Activated CD4-positive, alpha-beta T cell treated with anti-CD3 and anti-CD28 coated beads, Interleukin-2, amount 50 U/mL, for 16 hours (primary cell): ENCODE measurements around the gene STARD3NL.
"Not testable (repeated sequence)": the region's sequence is repeated elsewhere in the genome, so short reads cannot be mapped to it uniquely, and the experiment has no call there.

Experiments
- DNase-seq: peaks from one replicate; pipeline ENCODE4 v3.0.0-alpha.2; 2020

STARD3NL gene, protein sequence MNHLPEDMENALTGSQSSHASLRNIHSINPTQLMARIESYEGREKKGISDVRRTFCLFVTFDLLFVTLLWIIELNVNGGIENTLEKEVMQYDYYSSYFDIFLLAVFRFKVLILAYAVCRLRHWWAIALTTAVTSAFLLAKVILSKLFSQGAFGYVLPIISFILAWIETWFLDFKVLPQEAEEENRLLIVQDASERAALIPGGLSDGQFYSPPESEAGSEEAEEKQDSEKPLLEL

DNA sequence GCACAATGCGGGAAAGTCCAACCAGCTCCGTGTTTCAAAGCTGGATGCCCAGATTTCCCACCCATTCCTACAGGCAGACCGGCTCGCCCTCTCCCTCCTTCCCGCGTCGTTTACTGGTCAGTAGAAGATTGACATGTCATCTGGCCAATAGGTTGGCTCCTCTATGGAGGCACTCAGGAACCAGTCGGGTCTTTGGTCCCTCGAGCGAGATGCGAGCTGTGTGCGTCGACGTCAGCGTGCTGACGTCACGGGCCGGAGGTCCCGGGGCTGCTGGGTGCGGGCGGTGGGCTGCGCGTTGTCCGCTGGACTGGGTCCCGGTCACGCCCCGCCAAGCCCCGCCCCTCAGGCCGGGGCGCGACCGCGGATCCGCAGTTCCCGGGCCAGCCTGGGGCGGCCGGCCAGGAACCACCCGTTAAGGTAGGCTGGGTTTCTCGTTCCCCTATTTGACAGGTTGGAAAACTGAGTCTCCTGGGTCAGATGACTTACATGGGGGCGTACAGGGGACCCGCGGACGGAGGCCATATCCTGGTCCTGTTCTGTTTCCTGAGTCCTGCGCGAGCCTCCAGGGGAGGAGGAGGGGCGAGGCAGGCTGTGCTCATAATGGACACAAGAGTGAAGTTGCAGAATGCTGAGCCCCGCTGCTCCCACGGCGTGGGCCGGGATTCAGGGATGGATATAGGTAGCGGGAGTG lies at the start of gene STARD3NL:
Gene STARD3NL, plus strand, starts transcription at position 242 of the 691 bp plus-strand sequence. CDS start 29,260 bp downstream, outside the sequence.
- DNase-seq, result peak; percentile 99

DNA sequence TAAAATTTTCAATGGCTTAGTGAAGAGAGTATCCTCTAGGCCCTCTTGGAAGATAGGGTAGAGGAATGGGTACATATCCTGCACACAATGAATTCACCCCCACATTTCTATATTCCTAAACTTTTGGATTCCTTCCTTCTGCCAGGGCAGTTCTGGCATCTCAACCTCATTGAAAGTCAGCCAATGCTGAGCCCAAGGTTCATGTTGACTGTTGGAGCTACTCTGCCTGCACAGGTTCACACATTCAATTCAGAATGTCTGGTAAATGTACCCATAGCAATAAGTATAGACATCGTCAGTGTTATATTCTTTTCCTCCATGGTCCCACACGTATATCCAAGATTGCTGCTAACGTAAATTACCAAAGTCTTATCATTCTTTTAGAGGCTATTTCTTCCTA lies 48.9 kb upstream of the STARD3NL start:
- DNase-seq, result no peak

DNA sequence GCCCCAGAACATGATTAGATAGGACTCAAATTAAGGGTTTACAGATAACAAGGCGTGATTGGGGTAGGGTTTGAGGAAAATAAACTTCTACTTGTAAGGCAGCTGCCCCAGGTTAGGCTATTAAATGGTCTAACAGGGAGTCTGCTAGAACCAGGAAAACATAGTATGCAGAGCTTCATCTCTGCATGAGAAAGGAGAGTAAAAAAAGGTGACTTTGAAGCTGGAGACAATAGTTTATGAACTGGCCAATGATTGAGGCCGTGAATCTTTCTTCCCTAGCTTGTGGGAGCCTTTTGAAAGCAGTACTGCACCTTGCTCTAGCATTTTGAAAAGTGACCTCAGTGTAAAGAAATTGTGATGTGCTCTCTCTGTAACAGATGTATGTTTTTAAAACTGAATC lies 48.5 kb upstream of the STARD3NL start:
- no peak for DNase-seq

DNA sequence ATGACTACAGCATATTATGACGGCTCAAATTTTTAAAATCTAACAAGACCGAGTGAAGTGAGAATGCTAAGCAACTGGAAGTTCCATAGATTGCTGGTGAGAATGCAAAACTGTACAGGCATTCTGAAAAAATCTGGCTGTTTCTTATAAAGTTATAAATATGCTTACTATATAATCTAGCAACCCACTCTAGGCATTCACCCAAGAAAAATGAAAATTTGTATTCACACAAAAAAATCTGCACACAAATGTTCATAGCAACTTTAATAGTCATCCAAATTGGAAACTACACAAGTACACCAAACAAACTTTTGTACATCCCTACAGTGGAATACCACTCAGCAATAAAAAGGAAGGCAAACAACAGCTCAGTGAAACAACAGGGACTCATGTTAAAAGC lies 39.9 kb upstream of the STARD3NL start:
- no peak for DNase-seq

DNA sequence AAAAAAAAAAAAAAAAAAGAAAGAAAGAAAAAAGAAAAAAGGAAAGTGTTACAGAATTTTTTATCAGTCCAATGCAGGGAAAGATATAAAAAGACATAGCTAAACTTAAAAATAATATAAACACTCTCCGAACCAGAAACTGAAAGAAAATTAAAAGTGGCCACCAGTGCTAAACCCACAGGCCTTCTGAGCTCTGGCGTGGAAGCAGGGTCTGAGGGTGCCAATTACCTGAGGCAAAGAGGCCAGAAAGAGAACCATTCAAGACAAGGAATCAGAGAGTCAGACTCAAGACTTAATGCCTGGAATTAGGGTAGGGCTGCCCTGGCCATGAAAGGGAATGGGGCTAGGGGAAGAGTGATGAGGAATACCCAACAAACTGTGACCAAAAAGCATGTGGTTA lies 36.9 kb upstream of the STARD3NL start:
- no peak for DNase-seq

DNA sequence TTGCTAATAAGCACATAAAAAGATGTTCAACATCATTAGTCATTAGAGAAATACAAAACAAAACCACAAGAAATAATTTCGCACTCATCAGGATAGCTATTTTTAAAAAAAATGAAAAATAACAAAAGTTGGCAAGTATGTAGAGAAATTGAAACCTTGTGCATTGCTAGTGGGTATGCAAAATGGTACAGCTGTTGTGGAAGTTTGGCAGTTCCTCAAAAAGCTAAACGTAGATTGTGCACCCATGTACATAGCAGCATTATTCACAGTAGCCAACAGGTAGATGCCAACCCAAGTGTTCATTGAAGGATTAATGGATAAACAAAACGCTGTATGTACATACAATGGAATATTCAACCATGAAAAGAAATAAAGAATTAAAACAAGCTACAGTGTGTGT lies 35.3 kb upstream of the STARD3NL start:
- DNase-seq, result no peak

DNA sequence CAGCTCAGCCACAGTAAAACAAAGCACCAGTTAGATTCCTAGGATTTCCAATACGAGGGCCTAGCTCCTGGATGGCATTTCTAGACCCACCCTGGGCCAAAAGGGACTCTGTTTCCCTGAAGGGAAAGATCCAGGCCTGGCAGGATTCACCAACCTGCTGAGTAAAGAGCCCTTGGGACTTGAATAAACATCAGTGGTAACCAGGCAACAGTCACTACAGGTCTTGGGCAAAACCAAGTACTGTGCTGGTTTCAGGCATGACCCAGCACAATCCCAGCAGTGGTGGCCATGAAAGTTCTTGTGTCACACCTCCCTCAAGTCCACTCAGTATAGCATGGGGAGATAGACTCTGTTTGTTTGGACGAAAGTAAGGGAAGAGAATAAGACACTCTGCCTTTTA lies 31.0 kb upstream of the STARD3NL start:
- DNase-seq, result no peak

DNA sequence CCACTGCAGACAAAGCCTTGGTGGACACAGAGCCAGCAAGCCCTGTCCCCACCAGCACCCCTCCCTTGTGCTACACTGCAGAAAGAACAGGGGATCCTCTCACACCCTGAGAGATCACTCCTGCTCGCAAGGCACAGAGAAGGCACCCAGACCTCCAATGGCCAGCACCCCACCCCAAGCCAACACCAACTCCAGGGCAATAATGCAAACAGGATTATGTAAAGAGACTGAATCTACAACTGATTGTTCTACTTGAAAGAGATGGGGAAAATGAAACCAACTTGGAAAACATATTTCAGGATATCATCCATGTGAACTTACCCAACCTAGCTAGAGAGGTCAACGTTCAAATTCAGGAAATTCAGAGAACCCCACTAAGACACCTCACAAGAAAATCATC lies 26.5 kb upstream of the STARD3NL start:
- DNase-seq, result no peak

DNA sequence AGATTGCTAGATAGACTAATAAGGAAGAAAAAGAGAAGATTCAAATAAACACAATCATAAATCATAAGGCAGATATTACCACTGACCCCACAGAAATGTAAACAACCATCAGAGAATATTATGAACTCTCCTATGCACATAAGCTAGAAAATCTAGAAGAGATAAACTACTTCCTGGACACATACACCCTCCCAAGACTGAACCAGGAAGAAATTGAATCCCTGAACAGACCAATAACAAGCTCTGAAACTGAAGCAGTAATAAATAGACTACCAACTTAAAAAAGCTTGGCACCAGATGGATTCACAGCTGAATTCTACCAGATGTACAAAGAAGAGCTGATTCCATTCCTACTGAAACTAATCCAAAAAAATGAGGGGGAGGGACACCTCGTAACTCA lies 24.5 kb upstream of the STARD3NL start:
- DNase-seq, result no peak

DNA sequence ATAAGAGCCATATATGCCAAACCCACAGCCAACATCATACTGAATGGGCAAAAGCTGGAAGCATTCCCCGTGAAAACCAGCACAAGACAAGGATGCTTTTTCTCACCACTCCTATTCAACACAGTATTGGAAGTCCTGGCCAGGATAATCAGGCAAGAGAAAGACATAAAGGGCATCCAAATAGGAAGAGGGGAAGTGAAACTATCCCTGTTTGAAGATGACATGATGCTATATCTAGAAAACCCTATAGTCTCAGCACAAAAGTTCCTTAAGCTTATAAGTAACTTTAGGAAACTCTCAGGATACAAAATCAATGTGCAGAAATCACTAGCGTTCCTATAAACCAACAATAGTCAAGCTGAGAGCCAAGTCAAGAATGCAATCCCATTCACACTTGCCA lies 23.8 kb upstream of the STARD3NL start:
- no peak for DNase-seq

DNA sequence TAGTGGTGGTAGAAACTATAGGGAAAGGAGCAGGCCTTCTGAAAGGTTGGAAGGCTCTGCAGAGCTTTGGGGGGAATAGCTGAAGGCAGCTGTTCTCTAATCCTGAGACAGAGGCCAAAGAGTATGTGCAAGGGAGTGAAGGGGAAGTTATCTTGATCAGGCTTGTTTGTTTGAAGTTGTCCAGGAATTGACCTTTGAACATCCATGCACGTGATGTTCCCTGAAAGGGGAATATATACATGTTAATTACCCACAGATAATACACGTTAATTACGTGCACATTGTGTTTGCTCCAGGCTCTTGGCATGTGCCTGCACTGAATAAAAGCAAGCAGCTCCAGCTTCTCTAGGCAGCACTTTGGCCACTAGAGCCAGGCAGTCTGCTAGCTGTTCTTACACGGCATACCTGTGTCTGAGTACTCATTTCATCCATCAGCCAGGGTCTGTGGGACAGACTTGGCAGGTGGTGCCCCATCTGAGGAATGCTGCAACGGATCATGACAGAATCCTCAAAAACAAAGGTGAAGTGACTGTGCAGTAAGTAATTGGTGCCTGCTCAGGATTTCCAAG lies 18.0 kb upstream of the STARD3NL start:
- DNase-seq, result no peak

DNA sequence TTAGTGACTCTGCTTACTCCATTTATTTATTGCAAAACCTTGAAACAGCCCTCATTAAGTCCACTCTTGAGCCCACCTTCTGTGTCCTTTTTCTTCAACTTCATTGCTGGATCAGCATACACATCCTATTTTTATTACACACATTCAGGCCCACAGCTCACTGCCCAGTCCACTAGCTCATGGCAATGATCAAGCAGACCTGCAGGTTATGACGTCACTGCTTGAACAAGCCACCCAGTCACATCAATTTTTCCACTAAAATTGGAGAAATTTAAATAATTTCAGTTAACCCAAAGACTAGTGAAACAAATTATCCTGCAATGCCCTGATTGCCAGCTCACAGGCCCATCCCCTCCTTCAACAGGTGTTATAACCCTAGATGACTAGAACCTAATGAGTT lies 16.0 kb upstream of the STARD3NL start:
- DNase-seq, result no peak

DNA sequence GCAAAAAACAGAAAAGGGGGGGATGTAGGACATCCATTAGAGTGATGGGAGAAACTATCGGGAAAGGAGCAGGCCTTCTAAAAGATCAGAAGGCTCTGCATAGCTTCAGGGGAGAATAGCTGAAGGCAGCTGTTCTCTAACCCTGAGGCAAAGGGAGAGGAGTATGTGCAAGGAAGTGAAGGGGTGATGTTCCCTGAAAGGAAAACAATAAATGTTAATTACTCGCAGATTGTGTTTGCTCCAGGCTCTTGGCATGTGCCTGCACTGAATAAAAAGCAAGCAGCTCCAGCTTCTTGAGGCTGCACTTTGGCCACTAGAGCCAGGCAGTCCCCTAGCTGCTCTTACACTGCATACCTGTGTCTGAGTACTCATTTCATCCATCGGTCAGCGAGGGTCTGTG lies 14.4 kb upstream of the STARD3NL start:
- DNase-seq, result no peak

DNA sequence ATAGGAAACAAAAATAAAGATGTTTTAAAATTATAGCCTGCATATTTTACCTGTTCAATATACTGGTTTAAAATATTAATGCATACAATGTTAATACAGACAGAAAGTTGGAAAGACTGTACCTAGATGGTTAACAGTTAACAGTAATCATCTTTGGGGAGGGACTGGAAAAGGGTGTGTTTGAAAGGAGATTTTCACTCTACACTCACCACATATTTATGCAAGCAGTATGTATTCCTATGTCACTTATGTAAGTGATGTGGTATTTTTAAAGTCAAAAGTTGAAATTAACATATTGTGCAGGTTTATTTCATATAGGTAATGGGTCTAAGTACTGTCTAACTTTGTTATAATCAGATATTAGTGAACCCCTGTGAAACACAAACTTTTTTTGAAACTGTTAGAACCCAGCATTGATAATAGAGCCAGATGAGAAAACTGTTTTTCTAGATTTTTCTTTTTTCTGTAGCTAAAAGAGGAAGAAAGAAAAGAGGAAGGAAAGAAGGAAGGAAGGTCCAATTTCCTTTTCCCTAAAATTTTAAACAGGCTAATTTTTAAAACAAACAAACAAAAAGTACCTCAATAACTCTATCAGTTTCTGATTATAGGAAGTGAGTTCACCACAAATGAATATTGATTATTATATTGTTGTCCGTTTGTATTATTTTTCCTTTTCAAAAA lies 9.0 kb upstream of the STARD3NL start:
- DNase-seq, result no peak

DNA sequence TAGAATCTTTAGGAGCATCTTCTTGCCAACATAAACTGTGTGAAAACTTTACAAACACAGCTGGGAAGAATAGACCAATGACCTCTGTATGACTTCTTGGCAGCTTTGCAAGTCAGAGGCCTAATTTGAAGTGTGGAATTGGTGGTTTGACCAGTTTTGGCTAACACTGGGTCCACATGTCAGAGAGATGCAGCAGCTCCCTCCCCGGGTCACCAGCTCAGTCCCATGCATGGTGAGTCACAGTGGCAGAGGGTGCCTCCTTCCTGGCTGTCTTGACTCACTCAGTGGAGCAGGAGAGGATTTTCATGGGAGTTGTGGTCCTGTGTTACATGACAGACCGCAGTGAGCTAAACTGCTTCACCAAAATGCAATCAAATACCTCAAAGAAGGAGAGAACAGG lies 8.2 kb upstream of the STARD3NL start:
- DNase-seq, result no peak

DNA sequence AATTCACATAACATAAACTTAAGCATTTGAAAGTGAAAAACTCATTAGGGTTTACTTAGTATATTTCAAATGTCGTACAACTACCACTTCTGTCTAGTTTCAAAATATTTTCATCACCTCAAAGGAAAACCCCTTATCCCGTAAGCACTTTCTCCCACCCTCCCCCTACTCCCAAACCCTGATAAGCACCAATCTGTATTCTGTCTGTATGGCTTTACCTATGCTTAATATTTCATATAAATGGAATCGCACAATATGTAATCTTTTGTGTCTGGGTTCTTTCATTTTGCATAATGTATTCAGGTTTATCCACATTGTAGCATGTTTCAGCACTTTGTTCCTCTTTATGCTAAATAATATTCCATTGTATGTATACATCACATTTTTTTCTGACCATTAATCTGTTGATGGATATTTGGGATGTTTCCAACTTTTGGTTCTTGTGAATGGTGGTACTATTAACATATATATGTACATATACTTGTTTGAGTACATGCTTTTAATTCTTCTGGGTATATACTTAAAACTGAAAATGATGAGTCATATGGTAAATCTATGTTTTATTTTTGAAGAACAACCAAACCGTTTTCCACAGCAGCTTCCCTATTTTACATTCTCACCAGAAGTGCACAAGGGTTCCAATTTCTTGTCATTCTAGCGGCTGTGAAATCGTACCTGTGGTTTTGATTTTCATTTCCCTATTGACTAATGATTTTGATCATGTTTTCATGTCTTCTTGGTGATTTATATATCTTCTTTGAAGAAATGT lies 6.2 kb upstream of the STARD3NL start:
- peak; percentile 77 for DNase-seq

DNA sequence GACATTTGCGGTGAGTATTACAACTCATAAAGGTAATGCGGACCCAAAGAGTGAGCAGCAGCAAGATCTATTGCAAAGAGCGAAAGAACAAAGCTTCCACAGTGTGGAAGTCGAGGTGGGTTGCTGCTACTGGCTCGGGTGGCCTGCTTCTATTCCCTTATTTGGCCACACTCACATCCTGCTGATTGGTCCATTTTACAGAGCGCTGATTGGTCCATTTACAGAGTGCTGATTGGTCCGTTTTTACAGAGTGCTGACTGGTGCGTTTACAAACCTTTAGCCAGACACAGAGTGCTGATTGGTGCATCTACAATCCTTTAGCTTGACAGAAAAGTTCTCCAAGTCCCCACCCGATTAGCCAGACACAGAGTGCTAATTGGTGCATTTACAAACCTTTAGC lies 2.5 kb upstream of the STARD3NL start:
- not testable (repeated sequence) for DNase-seq

DNA sequence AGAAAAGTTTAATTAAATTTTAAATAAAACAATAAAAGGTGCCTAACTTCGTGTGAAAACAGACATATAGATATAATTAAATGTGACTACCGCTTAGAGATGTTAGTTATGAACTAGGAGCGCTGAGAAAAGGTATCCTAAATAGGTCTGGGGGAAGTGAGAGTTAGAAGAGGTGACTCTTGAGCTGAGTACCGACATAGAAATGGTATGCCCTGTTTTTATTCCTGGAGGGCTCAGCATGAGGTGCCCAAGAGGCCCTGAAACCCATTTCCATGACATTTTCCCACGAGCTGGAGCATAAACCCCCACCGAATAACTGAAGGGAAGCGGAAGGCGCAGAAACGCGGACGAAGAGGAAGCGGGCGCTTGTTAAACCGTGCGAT lies 433 bp upstream of the STARD3NL start:
- no peak for DNase-seq

DNA sequence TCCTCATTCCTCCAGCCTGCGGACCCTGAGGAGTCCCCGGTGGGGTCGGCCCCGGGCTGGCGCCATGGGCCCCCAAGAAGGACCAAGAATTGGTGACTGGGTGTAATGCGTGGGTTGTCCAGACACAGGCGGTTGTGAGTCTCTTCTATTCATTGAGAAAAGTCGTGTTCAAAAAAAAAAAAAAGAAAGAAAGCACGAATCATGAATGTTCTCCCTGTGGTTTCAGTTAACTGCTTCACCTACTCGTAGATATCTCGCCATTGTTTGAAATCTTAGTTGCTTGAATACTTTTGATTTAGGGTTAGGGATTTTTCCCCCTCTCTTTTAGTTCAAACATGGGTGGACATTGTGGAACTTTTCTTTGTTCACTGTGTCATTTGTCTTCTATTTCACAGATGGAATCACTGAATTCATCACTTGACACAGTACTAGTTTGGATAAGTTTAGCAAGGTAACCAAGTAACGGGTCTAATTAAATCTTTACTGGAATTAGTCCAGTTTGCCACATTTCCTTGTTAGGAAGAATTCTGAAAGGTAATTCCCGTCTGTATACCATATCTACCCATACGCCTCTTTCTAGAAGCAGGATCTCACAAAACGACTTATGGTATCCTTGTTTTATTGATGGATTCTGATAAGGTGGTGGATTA lies 775 bp downstream of the STARD3NL start:
- DNase-seq, result no peak

DNA sequence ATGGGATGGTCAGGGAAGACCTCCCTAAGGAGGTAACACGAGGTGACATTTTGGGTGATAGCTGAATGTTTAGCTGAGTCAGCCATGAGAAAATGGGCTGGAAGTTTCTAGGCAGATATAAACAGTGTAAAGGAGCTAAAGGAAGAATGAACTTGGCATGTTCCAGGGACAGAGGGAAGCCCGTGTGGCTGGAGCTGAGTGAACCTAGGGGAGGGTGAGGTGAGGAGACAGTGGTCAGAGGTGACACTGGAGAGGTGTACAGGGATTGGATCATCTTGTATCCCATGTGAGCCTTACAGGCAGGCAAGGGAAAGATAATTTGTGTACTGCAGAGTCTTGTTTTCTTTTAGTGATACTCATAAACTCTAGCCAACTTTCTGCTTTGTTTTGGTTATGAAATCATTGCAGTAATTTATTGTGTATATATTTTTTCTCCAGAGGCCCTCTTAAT lies 1.8 kb downstream of the STARD3NL start:
- no peak for DNase-seq

DNA sequence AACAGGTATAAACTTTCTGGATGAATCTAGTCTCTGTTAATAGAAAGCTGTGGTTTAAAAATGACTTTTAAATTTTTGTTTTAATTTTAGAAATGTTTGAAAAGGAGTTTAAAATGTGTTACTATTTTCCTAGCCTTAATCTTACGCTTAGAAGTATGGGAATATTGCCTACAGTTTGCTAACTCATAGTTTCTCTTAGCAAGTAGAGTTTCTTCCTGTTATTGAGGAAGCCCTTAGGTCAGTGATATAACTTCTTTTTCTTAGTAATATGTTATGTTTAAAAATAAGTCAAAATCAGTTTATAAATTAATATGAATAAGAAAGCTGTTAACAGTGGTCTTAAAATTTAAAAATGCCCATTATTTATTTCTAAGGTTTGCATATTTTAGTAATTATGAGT lies 3.1 kb downstream of the STARD3NL start:
- no peak for DNase-seq

DNA sequence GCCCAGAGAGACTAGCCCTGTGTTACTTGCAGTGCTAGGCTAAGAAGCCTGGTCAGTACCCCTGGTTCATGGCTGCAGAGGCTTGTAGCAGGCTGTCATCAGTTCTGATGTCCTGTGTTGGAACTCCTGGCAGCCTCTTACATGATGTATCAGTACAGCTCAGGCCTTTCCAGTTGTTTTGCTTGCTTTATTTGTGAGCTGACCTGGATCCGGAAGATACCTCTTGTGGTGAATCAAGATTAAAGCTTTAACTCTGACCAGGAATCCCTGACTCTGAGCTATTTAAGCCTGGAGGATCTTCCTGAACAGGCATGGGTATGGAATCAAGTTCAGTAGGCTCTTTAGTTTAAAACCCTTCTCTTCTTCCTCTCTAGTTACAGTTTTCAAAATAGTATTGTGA lies 4.4 kb downstream of the STARD3NL start:
- no peak for DNase-seq
